GM12878 (cell line): ENCODE measurements around the gene OR5C1. TPM values are rescaled to one million over a fixed set of nuclear protein-coding genes. Genes with fewer than 3 reads are reported as not detected.

Source experiments
- ATAC-seq: fragments of 200-7000 bp; cut with Tn5 transposase; 3 replicates; pipeline ENCODE4 v1.9.1; 2020; ENCODE audit warnings: mild to moderate bottlenecking, moderate library complexity
- BruUV-seq: library from RNA; stranded (reverse); fragments of 400-500 nt; replicated peaks from 2 replicates; lab custom pipeline; 2021; lab: Mats Ljungman, UMichigan
- CTCF ChIA-PET: fragments of 300-600 bp; sonication (Branson Sonifier 250); formaldehyde crosslinking; extraction: SDS; loops from one replicate; lab custom pipeline; 2021; ENCODE audit warnings: inconsistent platforms; lab: Yijun Ruan, JAX
- POLR2A ChIA-PET: fragments of 350-600 bp; formaldehyde crosslinking; extraction: SDS; loops from one replicate; lab custom pipeline; 2021; ENCODE audit warnings: inconsistent platforms; lab: Charles Lee
- RAD21 ChIA-PET: fragments of 300-600 bp; sonication (Branson Sonifier 250); formaldehyde crosslinking; loops from one replicate; lab custom pipeline; 2023; ENCODE audit warnings: antibody characterized with exemption; ENCODE audit not compliant: unreplicated experiment; lab: Charles Lee
- SMC1A ChIA-PET: fragments of 300-600 bp; sonication (Branson Sonifier 250); formaldehyde crosslinking; loops from one replicate; lab custom pipeline; 2023; ENCODE audit not compliant: unreplicated experiment, uncharacterized antibody; lab: Charles Lee
- DNase-seq: peaks from one replicate; pipeline ENCODE4 v3.0.0-alpha.2; 2011; ENCODE audit warnings: low read depth, low spot score
- FAIRE-seq: peaks from 3 replicates; lab custom pipeline; 2011; peaks lifted over from hg19 to GRCh38; lab: Jason Lieb, UNC
- H2AFZ ChIP-seq: 2 replicates; pipeline ENCODE4 v1.6.0; 2011; ENCODE audit warnings: low read depth, low read length, control low read depth; ENCODE audit not compliant: control insufficient read depth
- H3K27ac ChIP-seq: 2 replicates; pipeline ENCODE4 v1.5.1; 2011; ENCODE audit warnings: control low read depth; ENCODE audit not compliant: control insufficient read depth, insufficient read depth
- H3K27me3 ChIP-seq, 2 experiments: replicated peaks in 1 of 2; 2 replicates each; pipeline versions ENCODE4 v1.6.0 to v1.6.1; 2011; ENCODE audit warnings: low read length in 1 of 2; ENCODE audit not compliant: control insufficient read depth in 2 of 2, insufficient read depth in 2 of 2
- H3K36me3 ChIP-seq, 2 experiments: 2 replicates each; pipeline ENCODE4 v1.5.1; 2011; ENCODE audit warnings: low read length in 1 of 2; ENCODE audit not compliant: control insufficient read depth in 2 of 2, insufficient read depth in 2 of 2
- H3K4me1 ChIP-seq: 2 replicates; pipeline ENCODE4 v1.6.1; 2011; ENCODE audit warnings: mild to moderate bottlenecking, low read length, moderate library complexity, mixed read lengths; ENCODE audit not compliant: control insufficient read depth, insufficient read depth
- H3K4me2 ChIP-seq: 2 replicates; pipeline ENCODE4 v1.6.0; 2011; ENCODE audit warnings: control low read depth; ENCODE audit not compliant: control insufficient read depth, insufficient read depth
- H3K4me3 ChIP-seq: fragments of 200-600 bp; sonication (generic); 2 replicates; pipeline ENCODE4 v1.5.1; 2016
- H3K79me2 ChIP-seq: 2 replicates; pipeline ENCODE4 v1.6.0; 2011; ENCODE audit warnings: low read length; ENCODE audit not compliant: control insufficient read depth, insufficient read depth
- H3K9ac ChIP-seq: 2 replicates; pipeline ENCODE4 v1.8.0; 2011; ENCODE audit warnings: low read length, control low read depth, mixed read lengths; ENCODE audit not compliant: control insufficient read depth, insufficient read depth
- H3K9me3 ChIP-seq: replicated peaks from 3 replicates; pipeline ENCODE4 v1.5.1; 2011; ENCODE audit warnings: mild to moderate bottlenecking, low read length; ENCODE audit not compliant: control insufficient read depth, insufficient read depth
- H4K20me1 ChIP-seq: 2 replicates; pipeline ENCODE4 v1.6.0; 2011; ENCODE audit not compliant: control insufficient read depth, insufficient read depth
- JUNB ChIP-seq: IDR thresholded peaks from 2 replicates; pipeline ENCODE4 v1.6.1; 2016; ENCODE audit warnings: antibody characterized with exemption, mild to moderate bottlenecking
- KDM1A ChIP-seq: fragments of 200-600 bp; sonication (generic); IDR thresholded peaks from 2 replicates; pipeline ENCODE4 v1.6.1; 2016; ENCODE audit warnings: borderline replicate concordance
- PBX3 ChIP-seq: IDR thresholded peaks from 2 replicates; pipeline ENCODE4 v1.6.1; 2011; ENCODE audit warnings: mild to moderate bottlenecking, low read depth, low read length, moderate library complexity; ENCODE audit not compliant: insufficient replicate concordance
- RAD21 ChIP-seq: IDR thresholded peaks from 2 replicates; pipeline ENCODE4 v1.6.1; 2011; ENCODE audit warnings: mild to moderate bottlenecking, low read depth, low read length, moderate library complexity; ENCODE audit not compliant: insufficient read depth
- STAT1 ChIP-seq: fragments of 450-650 bp; conservative IDR thresholded peaks from 2 replicates; pipeline ENCODE4 v1.6.1; 2014; ENCODE audit warnings: antibody characterized with exemption, mild to moderate bottlenecking
- ZNF687 ChIP-seq: fragments of 450-650 bp; IDR thresholded peaks from 2 replicates; pipeline ENCODE4 v1.6.1; 2017; ENCODE audit warnings: mild to moderate bottlenecking, moderate library complexity
- WGBS: methylation state at CpG from one replicate; pipeline ENCODE4 v1.1.6; 2016; ENCODE audit warnings: low lambda C conversion rate; ENCODE audit not compliant: insufficient replicate concordance, insufficient coverage; ENCODE audit errors: missing lambda C conversion rate; 5-methylcytosine and 5-hydroxymethylcytosine counted together
- in situ Hi-C: fragments of 300-500 bp; cut with MboI; formaldehyde crosslinking; loops from 9 replicates; pipeline ENCODE4 v1.14.3; 2018; ENCODE audit warnings: mixed read lengths
- intact Hi-C: fragments of 100-400 bp; cut with micrococcal nuclease; formaldehyde crosslinking; loops from one replicate; pipeline ENCODE4 v1.14.2; 2022; ENCODE audit not compliant: unreplicated experiment
- polyA plus RNA-seq, 11 experiments: library from polyadenylated mRNA; depleted of rRNA in 4 of 11; unstranded in 6 of 11; stranded (reverse) in 5 of 11; fragments of >200 nt; fragmentation: Nextera tagmentation in 4 of 11; fragmentation: Illumina TruSeq in 1 of 11; extraction: Ambion mirVana in 4 of 11; extraction: Trizol in 1 of 11; gene quantifications; 1 replicate in 1 of 11; 2 replicates in 10 of 11; pipeline versions ENCODE4 v1.2.1 to v1.2.3, GENCODE V29; 2011 to 2016; ENCODE audit warnings: inconsistent platforms in 2 of 11, missing spikeins in 2 of 11, low read depth in 1 of 11
- total RNA-seq, 4 experiments: library from RNA; depleted of rRNA in 3 of 4; stranded (reverse); fragments of >200 nt in 3 of 4; fragmentation: Illumina TruSeq in 1 of 4; extraction: Trizol in 1 of 4; gene quantifications; 2 replicates each; pipeline versions ENCODE4 v1.2.1 to v1.2.3, GENCODE V29; 2013 to 2021
- TF ChIP-seq, protein P1 (sequence below): fragments of 450-650 bp; IDR thresholded peaks from 2 replicates; pipeline ENCODE4 v1.6.1; 2017; ENCODE audit warnings: mild to moderate bottlenecking
- TF ChIP-seq, protein P2 (sequence below): fragments of 150-350 bp; IDR thresholded peaks from 2 replicates; pipeline ENCODE4 v1.6.1; 2014; ENCODE audit warnings: mild to moderate bottlenecking, low read depth, low read length

Gene OR5C1
- total and polyA plus RNA-seq, 10 of the 15 experiments (the other 5 are each of a cell fraction or from before 2014, with no cell fraction given): not detected

DNA sequence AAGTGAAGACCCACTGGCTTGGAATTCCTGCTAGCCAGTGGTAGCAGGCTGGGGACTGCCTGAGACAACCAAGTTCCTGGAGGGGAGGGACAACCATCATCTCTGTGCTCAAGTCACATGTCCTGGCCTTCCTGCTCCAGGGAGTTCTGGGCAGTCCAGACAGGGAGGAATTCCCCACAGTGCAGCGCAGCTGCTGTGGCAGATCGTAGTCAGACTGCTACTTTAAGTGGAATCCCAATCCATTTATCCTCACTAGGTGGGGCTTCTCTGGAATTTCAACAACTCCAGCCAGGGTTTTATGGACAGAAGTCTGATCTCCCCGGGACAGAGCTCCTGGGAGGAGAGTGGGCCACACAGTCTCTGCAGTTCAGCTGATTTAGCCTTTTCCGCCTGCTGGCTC, 20.9 kb upstream of the OR5C1 start:
- 17% methylated on average over 3 of the region's 4 CpGs for WGBS
- FAIRE-seq (no peak), ATAC-seq (no peak), DNase-seq (no peak)
- Histone ChIP-seq H4K20me1 (no peaks in the 10 kb centered on the region), H3K27me3 (no peaks in the 10 kb centered on the region), H2AFZ (no peak overlapping the region), H3K9me3 (no peaks in the 10 kb centered on the region; the same call in 2 of the 3 replicates), H3K4me2 (no peak overlapping the region), H3K4me1 (no peaks in the 10 kb centered on the region), H3K79me2 (no peaks in the 10 kb centered on the region), H3K9ac (no peak overlapping the region), H3K27ac (no peak overlapping the region), H3K36me3 (no peaks in the 10 kb centered on the region), H3K4me3 (no peak overlapping the region)
- ChIA-PET CTCF (no interaction called here), POLR2A (no interaction called here), SMC1A (no interaction called here), RAD21 (no interaction called here)
- in situ Hi-C loops (no loop called here), intact Hi-C loops (no loop called here)
- BruUV-seq: no TSS peak
- TF ChIP-seq, protein P1, sequence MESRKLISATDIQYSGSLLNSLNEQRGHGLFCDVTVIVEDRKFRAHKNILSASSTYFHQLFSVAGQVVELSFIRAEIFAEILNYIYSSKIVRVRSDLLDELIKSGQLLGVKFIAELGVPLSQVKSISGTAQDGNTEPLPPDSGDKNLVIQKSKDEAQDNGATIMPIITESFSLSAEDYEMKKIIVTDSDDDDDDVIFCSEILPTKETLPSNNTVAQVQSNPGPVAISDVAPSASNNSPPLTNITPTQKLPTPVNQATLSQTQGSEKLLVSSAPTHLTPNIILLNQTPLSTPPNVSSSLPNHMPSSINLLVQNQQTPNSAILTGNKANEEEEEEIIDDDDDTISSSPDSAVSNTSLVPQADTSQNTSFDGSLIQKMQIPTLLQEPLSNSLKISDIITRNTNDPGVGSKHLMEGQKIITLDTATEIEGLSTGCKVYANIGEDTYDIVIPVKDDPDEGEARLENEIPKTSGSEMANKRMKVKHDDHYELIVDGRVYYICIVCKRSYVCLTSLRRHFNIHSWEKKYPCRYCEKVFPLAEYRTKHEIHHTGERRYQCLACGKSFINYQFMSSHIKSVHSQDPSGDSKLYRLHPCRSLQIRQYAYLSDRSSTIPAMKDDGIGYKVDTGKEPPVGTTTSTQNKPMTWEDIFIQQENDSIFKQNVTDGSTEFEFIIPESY: no peak

- Histone ChIP-seq H3K36me3 (no peaks in the 10 kb centered on the region), H3K27me3 (no peaks in the 10 kb centered on the region), H3K4me2 (no peak overlapping the region), H3K4me1 (no peaks in the 10 kb centered on the region), H3K9me3 (no peaks in the 10 kb centered on the region), H3K27ac (no peak overlapping the region), H3K9ac (no peak overlapping the region), H3K79me2 (no peaks in the 10 kb centered on the region), H3K4me3 (no peak overlapping the region), H2AFZ (no peak overlapping the region), H4K20me1 (no peaks in the 10 kb centered on the region)
- DNase-seq (no peak), ATAC-seq (no peak), FAIRE-seq (no peak)
- in situ Hi-C loops: no loop called here
- ChIA-PET CTCF (no interaction called here), SMC1A (no interaction called here), POLR2A (no interaction called here), RAD21 (no interaction called here)
- intact Hi-C loops: no loop called here
- 47% methylated on average over 8 of the region's 8 CpGs for WGBS
- no TSS peak for BruUV-seq
- TF ChIP-seq RAD21: no peak
- no peak for TF ChIP-seq KDM1A
- no peak for TF ChIP-seq ZNF687
- no peak for TF ChIP-seq JUNB
- TF ChIP-seq STAT1: no peak
- TF ChIP-seq, protein P2, sequence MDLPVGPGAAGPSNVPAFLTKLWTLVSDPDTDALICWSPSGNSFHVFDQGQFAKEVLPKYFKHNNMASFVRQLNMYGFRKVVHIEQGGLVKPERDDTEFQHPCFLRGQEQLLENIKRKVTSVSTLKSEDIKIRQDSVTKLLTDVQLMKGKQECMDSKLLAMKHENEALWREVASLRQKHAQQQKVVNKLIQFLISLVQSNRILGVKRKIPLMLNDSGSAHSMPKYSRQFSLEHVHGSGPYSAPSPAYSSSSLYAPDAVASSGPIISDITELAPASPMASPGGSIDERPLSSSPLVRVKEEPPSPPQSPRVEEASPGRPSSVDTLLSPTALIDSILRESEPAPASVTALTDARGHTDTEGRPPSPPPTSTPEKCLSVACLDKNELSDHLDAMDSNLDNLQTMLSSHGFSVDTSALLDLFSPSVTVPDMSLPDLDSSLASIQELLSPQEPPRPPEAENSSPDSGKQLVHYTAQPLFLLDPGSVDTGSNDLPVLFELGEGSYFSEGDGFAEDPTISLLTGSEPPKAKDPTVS: no peak
- TF ChIP-seq PBX3: no peak
These were observed 11.7 kb upstream of the OR5C1 start for GRCh38 chr9:122777052-122777451.
